Fibroblast of lung (primary cell): ENCODE data around the gene NRIP1. TPM values are rescaled to one million over a fixed set of nuclear protein-coding genes. Genes with fewer than 3 reads are reported as not detected.

Experiments
- DNase-seq, 2 donors: peaks; one replicate each; pipeline versions ENCODE4 v3.0.0 to v3.0.0-alpha.2; 2010; ENCODE audit warnings: low read depth in 2 of 2
- H2AFZ ChIP-seq: 2 replicates; pipeline ENCODE4 v1.5.1; 2012; ENCODE audit warnings: low read length, control low read depth, inconsistent platforms
- H3K27ac ChIP-seq: 2 replicates; pipeline ENCODE4 v1.5.1; 2011; ENCODE audit warnings: low read length, control low read depth; ENCODE audit not compliant: insufficient read depth
- H3K27me3 ChIP-seq: 2 replicates; pipeline ENCODE4 v1.5.1; 2011; ENCODE audit warnings: mild to moderate bottlenecking, low read length; ENCODE audit not compliant: control insufficient read depth, insufficient read depth
- H3K36me3 ChIP-seq: 2 replicates; pipeline ENCODE4 v1.5.1; 2011; ENCODE audit warnings: low read length; ENCODE audit not compliant: control insufficient read depth, insufficient read depth
- H3K4me1 ChIP-seq: 2 replicates; pipeline ENCODE4 v1.5.1; 2011; ENCODE audit warnings: low read length; ENCODE audit not compliant: control insufficient read depth, insufficient read depth; ENCODE audit errors: extremely low read depth
- H3K4me2 ChIP-seq: 2 replicates; pipeline ENCODE4 v1.5.1; 2011; ENCODE audit warnings: low read length, control low read depth; ENCODE audit not compliant: insufficient read depth; ENCODE audit errors: extremely low read depth
- H3K4me3 ChIP-seq, 4 experiments: fragments of 200-600 bp in 1 of 4; sonication (generic) in 1 of 4; replicated peaks in 1 of 4; 2 replicates each; pipeline ENCODE4 v1.5.1; 2011 to 2016; ENCODE audit warnings: low read length in 4 of 4, low read depth in 3 of 4, mild to moderate bottlenecking in 3 of 4, control low read depth in 2 of 4, inconsistent platforms in 1 of 4, mixed read lengths in 1 of 4; ENCODE audit not compliant: insufficient read depth in 1 of 4; ENCODE audit errors: control extremely low read depth in 1 of 4
- H3K79me2 ChIP-seq: 2 replicates; pipeline ENCODE4 v1.5.1; 2012; ENCODE audit warnings: mild to moderate bottlenecking, low read length, inconsistent platforms; ENCODE audit not compliant: control insufficient read depth, insufficient read depth
- H3K9ac ChIP-seq: 2 replicates; pipeline ENCODE4 v1.5.1; 2011; ENCODE audit warnings: mild to moderate bottlenecking, low read length, control low read depth; ENCODE audit not compliant: insufficient read depth
- H3K9me3 ChIP-seq: 2 replicates; pipeline ENCODE4 v1.5.1; 2012; ENCODE audit warnings: low read depth, low read length; ENCODE audit not compliant: control insufficient read depth, insufficient read depth
- H4K20me1 ChIP-seq: 2 replicates; pipeline ENCODE4 v1.5.1; 2011; ENCODE audit warnings: low read length; ENCODE audit not compliant: control insufficient read depth, insufficient read depth; ENCODE audit errors: extremely low read depth
- EZH2 ChIP-seq: IDR thresholded peaks from 2 replicates; pipeline ENCODE4 v1.5.1; 2012; ENCODE audit warnings: low read length, control low read depth, mild to moderate bottlenecking; ENCODE audit errors: missing control alignments
- polyA plus RNA-seq, 2 donors: library from polyadenylated mRNA; depleted of rRNA in 1 of 2; stranded (reverse) in 1 of 2; unstranded in 1 of 2; fragments of >200 nt; gene quantifications; 2 replicates each; pipeline ENCODE4 v1.2.1, GENCODE V29; 2011 to 2012; ENCODE audit warnings: missing spikeins in 1 of 2
- total RNA-seq: library from RNA; depleted of rRNA; stranded (reverse); fragments of >200 nt; gene quantifications from 2 replicates; pipeline ENCODE4 v1.2.1, GENCODE V29; 2014
- TF ChIP-seq, protein P1 (sequence below), 2 donors: IDR thresholded peaks in 1 of 2; conservative IDR thresholded peaks in 1 of 2; 1 replicate in 1 of 2; 2 replicates in 1 of 2; pipeline ENCODE4 v1.5.1; 2011 to 2012; ENCODE audit warnings: low read length in 2 of 2, control low read depth in 1 of 2, inconsistent platforms in 1 of 2, low read depth in 1 of 2, mild to moderate bottlenecking in 1 of 2

NRIP1 gene
- total and polyA plus RNA-seq, 2 donors (not counting 1 experiment from before 2014, with no cell fraction given), result 17.8 to 24.8 TPM

DNA sequence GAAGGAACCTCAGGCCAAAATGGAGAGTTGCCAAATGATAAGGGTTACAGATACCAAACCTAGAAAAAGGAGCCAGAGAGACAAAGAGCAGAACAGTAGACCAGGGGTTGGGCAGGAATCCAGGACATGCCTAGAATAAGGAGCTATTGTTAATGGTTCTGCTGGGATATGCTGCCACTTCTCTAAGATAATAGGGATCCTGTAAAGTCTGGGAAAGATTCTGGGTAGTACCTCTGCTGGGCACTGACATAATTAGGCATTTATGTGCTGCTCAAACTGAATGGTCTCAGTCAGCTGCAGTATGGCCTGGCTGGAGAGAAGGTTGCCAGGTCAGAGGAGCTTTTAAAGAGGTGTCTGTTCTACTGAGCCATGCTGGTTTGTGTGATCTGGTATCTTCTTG lies 19.9 kb upstream of the NRIP1 start:
- Histone ChIP-seq H3K36me3 (no peaks in the 10 kb centered on the region), H4K20me1 (no peaks in the 10 kb centered on the region), H3K4me1 (no peaks in the 10 kb centered on the region), H2AFZ (no peak overlapping the region), H3K4me2 (no peak overlapping the region), H3K79me2 (no peaks in the 10 kb centered on the region), H3K27ac (no peak overlapping the region), H3K27me3 (no peaks in the 10 kb centered on the region), H3K9ac (no peak overlapping the region), H3K9me3 (no peaks in the 10 kb centered on the region), H3K4me3 (no peak overlapping the region)
- DNase-seq, result peak in 1 of 2 donors; percentile 1
- TF ChIP-seq, protein P1, sequence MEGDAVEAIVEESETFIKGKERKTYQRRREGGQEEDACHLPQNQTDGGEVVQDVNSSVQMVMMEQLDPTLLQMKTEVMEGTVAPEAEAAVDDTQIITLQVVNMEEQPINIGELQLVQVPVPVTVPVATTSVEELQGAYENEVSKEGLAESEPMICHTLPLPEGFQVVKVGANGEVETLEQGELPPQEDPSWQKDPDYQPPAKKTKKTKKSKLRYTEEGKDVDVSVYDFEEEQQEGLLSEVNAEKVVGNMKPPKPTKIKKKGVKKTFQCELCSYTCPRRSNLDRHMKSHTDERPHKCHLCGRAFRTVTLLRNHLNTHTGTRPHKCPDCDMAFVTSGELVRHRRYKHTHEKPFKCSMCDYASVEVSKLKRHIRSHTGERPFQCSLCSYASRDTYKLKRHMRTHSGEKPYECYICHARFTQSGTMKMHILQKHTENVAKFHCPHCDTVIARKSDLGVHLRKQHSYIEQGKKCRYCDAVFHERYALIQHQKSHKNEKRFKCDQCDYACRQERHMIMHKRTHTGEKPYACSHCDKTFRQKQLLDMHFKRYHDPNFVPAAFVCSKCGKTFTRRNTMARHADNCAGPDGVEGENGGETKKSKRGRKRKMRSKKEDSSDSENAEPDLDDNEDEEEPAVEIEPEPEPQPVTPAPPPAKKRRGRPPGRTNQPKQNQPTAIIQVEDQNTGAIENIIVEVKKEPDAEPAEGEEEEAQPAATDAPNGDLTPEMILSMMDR (conservative IDR thresholded peaks at IDR 0.05 in 1 of 2, IDR thresholded peaks at IDR 0.05 in 1 of 2; ENCODE audit: low read depth in 1 of 2, low read length in 2 of 2), result no peak
- no peak for TF ChIP-seq EZH2

DNA sequence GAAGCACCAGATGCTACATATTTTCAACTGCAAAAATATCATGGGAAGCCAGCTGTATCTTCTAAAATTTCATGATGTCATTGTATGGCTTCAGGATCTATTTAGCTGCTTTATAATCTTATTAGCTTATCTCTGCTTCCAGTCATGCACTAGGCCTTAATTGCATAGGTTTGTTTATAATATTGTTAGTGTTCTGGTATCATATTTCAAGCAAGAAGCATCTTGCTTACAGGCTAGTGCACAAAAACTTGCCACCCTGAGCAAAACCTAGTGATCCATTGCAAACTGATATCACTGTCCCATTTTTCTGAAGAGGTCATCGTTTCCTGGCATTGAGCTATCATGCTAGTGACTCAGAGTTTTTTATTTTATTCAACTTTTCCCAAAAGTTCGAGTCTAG lies 15.7 kb upstream of the NRIP1 start:
- no peaks in the 10 kb centered on the region for H3K4me1 ChIP-seq
- no peaks in the 10 kb centered on the region for H4K20me1 ChIP-seq
- H3K36me3 ChIP-seq, result no peaks in the 10 kb centered on the region
- H3K4me2 ChIP-seq, result no peak overlapping the region
- no peak overlapping the region for H3K9ac ChIP-seq
- H3K27me3 ChIP-seq, result no peaks in the 10 kb centered on the region
- peak in 1 of 2 donors; percentile 26 for DNase-seq
- no peaks in the 10 kb centered on the region for H3K9me3 ChIP-seq
- H3K79me2 ChIP-seq, result no peaks in the 10 kb centered on the region
- H3K4me3 ChIP-seq, result no peak overlapping the region
- no peak overlapping the region for H3K27ac ChIP-seq
- H2AFZ ChIP-seq, result no peak overlapping the region
- TF ChIP-seq EZH2, result no peak
- TF ChIP-seq, protein P1 (conservative IDR thresholded peaks at IDR 0.05 in 1 of 2, IDR thresholded peaks at IDR 0.05 in 1 of 2; ENCODE audit: low read depth in 1 of 2, low read length in 2 of 2), result no peak

DNA sequence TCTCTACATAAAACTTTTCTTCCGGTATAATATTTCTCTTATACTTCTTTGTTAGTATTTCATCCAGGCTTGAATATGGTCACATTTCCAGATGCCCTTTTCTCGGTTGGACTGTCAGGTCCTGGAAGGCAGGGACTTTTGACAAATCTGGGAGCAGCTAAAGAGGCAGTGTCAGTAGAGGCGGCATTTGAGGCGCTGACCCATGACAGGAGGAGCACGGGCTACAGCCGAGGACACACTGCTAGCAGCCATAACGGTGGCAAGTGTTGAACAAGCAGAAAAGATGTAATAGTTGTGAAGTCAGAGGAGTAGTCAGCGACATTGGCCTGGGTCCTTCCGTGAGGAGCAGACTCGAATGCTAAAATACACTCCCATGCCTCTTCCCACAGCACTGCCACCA lies 14.5 kb upstream of the NRIP1 start:
- H3K4me2 ChIP-seq, result no peak overlapping the region
- H4K20me1 ChIP-seq, result no peaks in the 10 kb centered on the region
- H3K36me3 ChIP-seq, result no peaks in the 10 kb centered on the region
- no peak for TF ChIP-seq EZH2
- TF ChIP-seq, protein P1 (conservative IDR thresholded peaks at IDR 0.05 in 1 of 2, IDR thresholded peaks at IDR 0.05 in 1 of 2; ENCODE audit: low read depth in 1 of 2, low read length in 2 of 2), result no peak
- H3K4me3 ChIP-seq, result no peak overlapping the region
- no peak overlapping the region for H2AFZ ChIP-seq
- no peaks in the 10 kb centered on the region for H3K4me1 ChIP-seq
- H3K9me3 ChIP-seq, result no peaks in the 10 kb centered on the region
- H3K9ac ChIP-seq, result no peak overlapping the region
- H3K27me3 ChIP-seq, result no peaks in the 10 kb centered on the region
- DNase-seq, result no peak
- H3K27ac ChIP-seq, result no peak overlapping the region
- no peaks in the 10 kb centered on the region for H3K79me2 ChIP-seq
